Nephron (organoid): Measurements from ENCODE around the gene ILDR1.

ENCODE experiments used
- H3K27ac Mint-ChIP-seq, 3 experiments: 2 replicates each; pipeline ENCODE4 v1.8.0; 2020; ENCODE audit warnings: mixed read lengths in 3 of 3, mild to moderate bottlenecking in 2 of 3, moderate library complexity in 1 of 3
- H3K27me3 Mint-ChIP-seq: 2 replicates; pipeline ENCODE4 v1.8.0; 2021; ENCODE audit warnings: low read depth, mild to moderate bottlenecking, moderate library complexity, mixed read lengths
- H3K36me3 Mint-ChIP-seq: 2 replicates; pipeline ENCODE4 v1.8.0; 2020; ENCODE audit warnings: low read depth, mixed read lengths
- H3K4me1 Mint-ChIP-seq: 2 replicates; pipeline ENCODE4 v1.8.0; 2020; ENCODE audit warnings: mixed read lengths
- H3K4me3 Mint-ChIP-seq, 3 experiments: 2 replicates each; pipeline ENCODE4 v1.8.0; 2020; ENCODE audit warnings: mild to moderate bottlenecking in 3 of 3, mixed read lengths in 3 of 3, moderate library complexity in 2 of 3
- H3K9me3 Mint-ChIP-seq: 2 replicates; pipeline ENCODE4 v1.8.0; 2020; ENCODE audit warnings: mixed read lengths
- TF ChIP-seq, protein P1 (sequence below), 3 experiments: fragments of 200-600 bp; sonication (generic); IDR thresholded peaks; one replicate each; pipeline ENCODE4 v1.5.0; 2021; ENCODE audit warnings: antibody characterized with exemption in 3 of 3; ENCODE audit not compliant: unreplicated experiment in 3 of 3

ILDR1 gene

DNA sequence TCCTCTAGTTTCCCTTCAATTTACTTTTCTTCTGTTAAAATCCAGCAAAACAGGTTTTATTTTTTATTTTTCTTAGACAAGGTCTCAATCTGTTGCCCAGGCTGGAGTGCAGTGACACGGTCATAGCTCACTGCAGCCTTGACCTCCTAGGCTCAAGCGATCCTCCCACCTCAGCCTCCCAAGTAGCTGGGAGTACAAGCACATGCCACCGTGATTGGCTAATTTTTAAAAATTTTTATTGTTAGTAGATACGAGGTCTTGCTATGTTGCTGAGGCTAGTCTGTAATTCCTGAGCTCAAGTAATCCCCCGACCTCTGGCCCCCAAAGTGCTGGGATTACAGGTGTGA lies 41.6 kb downstream of the ILDR1 start:
- H3K36me3 Mint-ChIP-seq = peaks cover 10% of the 10 kb centered on the region
- H3K9me3 Mint-ChIP-seq = peaks cover 35% of the 10 kb centered on the region
- H3K27ac Mint-ChIP-seq = peak overlapping the region in 2 of 3 experiments; percentile 30 to 80
- peaks cover 13% of the 10 kb centered on the region for H3K4me1 Mint-ChIP-seq
- TF ChIP-seq, protein P1, sequence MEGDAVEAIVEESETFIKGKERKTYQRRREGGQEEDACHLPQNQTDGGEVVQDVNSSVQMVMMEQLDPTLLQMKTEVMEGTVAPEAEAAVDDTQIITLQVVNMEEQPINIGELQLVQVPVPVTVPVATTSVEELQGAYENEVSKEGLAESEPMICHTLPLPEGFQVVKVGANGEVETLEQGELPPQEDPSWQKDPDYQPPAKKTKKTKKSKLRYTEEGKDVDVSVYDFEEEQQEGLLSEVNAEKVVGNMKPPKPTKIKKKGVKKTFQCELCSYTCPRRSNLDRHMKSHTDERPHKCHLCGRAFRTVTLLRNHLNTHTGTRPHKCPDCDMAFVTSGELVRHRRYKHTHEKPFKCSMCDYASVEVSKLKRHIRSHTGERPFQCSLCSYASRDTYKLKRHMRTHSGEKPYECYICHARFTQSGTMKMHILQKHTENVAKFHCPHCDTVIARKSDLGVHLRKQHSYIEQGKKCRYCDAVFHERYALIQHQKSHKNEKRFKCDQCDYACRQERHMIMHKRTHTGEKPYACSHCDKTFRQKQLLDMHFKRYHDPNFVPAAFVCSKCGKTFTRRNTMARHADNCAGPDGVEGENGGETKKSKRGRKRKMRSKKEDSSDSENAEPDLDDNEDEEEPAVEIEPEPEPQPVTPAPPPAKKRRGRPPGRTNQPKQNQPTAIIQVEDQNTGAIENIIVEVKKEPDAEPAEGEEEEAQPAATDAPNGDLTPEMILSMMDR (IDR thresholded peaks at IDR 0.05; ENCODE audit: unreplicated experiment in 3 of 3) = no peak
- no peak overlapping the region for H3K4me3 Mint-ChIP-seq
- peaks cover 5% of the 10 kb centered on the region for H3K27me3 Mint-ChIP-seq

DNA sequence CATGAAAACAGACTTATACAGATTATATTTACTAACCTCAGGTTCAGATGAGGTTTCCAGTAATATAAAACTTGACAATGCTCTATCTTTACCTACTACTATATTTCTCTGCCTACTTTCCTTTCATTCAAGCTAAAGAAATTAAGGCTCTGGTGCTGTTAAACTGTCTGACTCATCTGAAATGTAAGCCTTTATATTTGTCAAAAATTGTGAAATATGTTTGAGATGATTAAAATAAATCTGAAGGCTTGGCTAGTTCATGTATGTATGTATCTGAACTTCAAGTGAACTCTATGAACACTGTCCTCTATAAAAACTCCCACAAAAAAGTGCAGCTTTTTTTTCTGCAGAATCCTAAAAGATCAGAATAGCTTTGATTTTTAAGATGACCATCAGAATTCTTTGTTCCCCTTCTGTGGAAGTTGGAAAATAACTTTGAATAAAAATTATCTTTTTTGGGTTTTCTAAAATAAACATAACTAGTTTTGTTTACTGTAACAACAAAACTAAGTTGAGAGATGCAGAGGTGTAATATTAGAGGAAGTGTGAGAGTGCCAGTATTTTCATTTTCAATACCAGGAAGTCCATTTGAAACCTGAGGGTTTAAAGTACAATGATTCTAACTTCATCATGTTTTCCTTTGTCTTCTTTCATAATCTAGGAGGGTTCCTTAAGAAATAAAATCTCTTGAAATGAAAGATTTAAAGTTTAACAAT lies 42.2 kb downstream of the ILDR1 start:
- H3K9me3 Mint-ChIP-seq = peaks cover 31% of the 10 kb centered on the region
- TF ChIP-seq, protein P1 (IDR thresholded peaks at IDR 0.05; ENCODE audit: unreplicated experiment in 3 of 3) = no peak
- H3K4me1 Mint-ChIP-seq = peaks cover 13% of the 10 kb centered on the region
- H3K27ac Mint-ChIP-seq = peak overlapping the region; percentile 11 to 80 (median 18)
- H3K27me3 Mint-ChIP-seq = peaks cover 5% of the 10 kb centered on the region
- peaks cover 10% of the 10 kb centered on the region for H3K36me3 Mint-ChIP-seq
- no peak overlapping the region for H3K4me3 Mint-ChIP-seq

DNA sequence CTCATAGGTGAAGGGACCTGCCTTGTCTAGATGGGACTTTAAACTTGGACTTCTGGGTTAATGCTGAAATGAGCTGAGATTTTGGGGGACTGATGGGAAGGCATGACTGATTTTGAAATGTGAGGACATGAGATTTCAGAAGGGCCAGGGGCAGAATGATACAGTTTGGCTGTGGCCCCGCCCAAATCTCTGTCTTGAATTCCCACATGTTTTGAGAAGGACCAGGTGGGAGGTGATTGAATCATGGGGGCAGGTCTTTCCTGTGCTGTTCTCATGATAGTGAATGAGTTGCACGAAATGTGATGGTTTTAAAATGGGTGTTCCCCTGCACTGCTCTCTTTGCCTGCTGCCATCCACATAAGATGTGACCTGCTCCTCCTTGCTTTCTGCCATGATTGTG lies 42.8 kb downstream of the ILDR1 start:
- TF ChIP-seq, protein P1 (IDR thresholded peaks at IDR 0.05; ENCODE audit: unreplicated experiment in 3 of 3) = no peak
- H3K9me3 Mint-ChIP-seq = peaks cover 25% of the 10 kb centered on the region
- no peak overlapping the region for H3K4me3 Mint-ChIP-seq
- H3K27ac Mint-ChIP-seq = peak overlapping the region; percentile 11 to 80 (median 18)
- peaks cover 6% of the 10 kb centered on the region for H3K36me3 Mint-ChIP-seq
- peaks cover 13% of the 10 kb centered on the region for H3K4me1 Mint-ChIP-seq
- peaks cover 5% of the 10 kb centered on the region for H3K27me3 Mint-ChIP-seq

DNA sequence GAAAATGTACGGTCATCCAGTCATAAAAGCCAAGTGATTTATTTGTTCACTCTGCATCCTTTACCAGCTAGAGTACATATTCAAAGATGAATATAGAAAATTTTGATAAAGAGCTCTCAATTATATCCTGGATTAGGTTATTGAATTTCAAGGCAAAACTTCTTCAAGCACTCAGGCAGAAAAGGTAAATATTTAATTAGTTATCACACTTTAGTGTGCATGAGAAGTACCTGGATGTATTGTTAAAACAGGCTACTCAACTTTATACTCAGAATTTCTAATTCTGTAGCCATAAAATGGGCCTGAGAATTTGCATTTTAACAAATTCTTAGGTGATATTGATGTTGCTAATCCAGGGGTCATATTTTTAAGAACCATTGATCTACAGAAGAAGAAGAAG lies 45.3 kb downstream of the ILDR1 start:
- Mint-ChIP-seq H3K9me3 (peaks cover 11% of the 10 kb centered on the region), H3K27me3 (peaks cover 5% of the 10 kb centered on the region), H3K4me3 (no peak overlapping the region), H3K27ac (no peak overlapping the region), H3K4me1 (peaks cover 13% of the 10 kb centered on the region), H3K36me3 (no peaks in the 10 kb centered on the region)
- TF ChIP-seq, protein P1 (IDR thresholded peaks at IDR 0.05; ENCODE audit: unreplicated experiment in 3 of 3) = no peak

DNA sequence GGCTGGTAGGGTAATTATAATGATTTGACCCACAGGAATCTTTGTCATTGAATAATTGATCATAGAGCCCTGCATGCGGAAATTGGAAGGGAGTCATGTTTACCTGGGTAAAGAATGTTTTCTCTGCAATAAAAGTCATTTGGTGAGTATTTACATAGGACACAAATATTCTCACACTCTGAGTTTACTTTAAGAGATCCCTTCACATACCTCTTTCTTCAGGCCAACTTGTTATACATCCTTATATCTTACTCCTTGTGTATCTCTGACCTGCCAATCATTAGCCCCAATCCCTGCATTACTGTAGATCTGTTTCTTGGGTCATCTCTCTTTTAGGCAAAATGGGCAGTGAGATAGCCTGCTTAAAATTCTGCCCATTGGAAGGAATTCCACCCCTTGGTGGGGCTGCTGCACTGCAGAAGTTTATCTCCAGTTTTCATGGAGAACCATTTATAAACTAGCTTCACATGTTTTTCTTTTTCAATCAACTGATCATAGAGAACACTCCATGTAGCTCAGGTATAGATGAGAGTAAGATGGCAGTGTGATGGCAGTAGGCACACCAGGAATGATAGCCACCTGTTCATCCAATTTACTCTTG lies 46.2 kb downstream of the ILDR1 start:
- Mint-ChIP-seq H3K9me3 (peaks cover 11% of the 10 kb centered on the region), H3K4me1 (peaks cover 13% of the 10 kb centered on the region), H3K36me3 (no peaks in the 10 kb centered on the region), H3K27ac (no peak overlapping the region), H3K27me3 (peaks cover 5% of the 10 kb centered on the region), H3K4me3 (no peak overlapping the region)
- TF ChIP-seq, protein P1 (IDR thresholded peaks at IDR 0.05; ENCODE audit: unreplicated experiment in 3 of 3) = no peak
